Measurements from ENCODE around the gene HMGN4. TPM values are rescaled to one million over a fixed set of nuclear protein-coding genes. Genes with fewer than 3 reads are reported as not detected.

Gene HMGN4
- total and polyA plus RNA-seq, 9 of the 15 experiments (the other 6 are each of a cell fraction or from before 2014, with no cell fraction given) = 35.4 to 134 (median 94.1) TPM

DNA sequence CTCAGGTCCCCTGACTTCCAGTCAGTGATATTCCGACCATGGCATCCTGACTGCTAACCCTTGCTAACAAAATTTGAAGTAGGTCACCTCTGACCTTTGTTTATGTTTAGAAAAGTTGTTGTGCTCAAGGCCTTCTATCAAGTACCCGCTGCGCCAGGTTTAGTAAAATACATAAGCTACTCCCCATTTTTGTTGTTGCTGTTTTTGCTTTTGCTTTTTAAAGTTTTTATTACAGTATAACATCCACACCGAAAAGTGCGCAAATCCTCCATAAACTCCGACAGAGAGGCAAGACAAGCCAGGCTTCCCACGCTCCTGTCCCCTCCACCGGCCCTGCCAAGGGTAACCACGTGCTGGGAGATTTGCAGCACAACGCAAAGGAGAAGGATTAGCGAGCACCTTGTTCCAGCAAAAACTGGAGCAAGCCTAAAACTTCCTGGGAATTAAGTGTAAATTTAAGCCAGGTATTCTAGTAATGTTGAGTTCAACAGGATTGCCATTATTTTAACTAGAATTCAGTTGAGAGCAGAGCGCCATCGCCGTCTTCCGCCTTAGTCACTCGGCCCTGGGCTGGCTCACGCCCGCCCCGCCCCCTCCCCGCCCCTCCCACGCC, 17.8 kb upstream of the HMGN4 start (continued):
- TF ChIP-seq MLLT1 (IDR thresholded peaks at IDR 0.05) (peak in 1 of 2 experiments; percentile 40; a peak in 2 of 4 replicates), ZNF717 (CRISPR knock-in tag; IDR thresholded peaks at IDR 0.05) (no peak), ARID3A (IDR thresholded peaks at IDR 0.05; ENCODE audit: borderline replicate concordance, low read depth, low read length) (no peak), TRIM28 (IDR thresholded peaks at IDR 0.05) (no peak), HDGF (IDR thresholded peaks at IDR 0.05) (no peak), MTA2 (IDR thresholded peaks at IDR 0.05; ENCODE audit: low read depth) (no peak), LCOR (CRISPR knock-in tag; IDR thresholded peaks at IDR 0.05) (peak; percentile 81), DMBX1 (CRISPR knock-in tag; IDR thresholded peaks at IDR 0.05; ENCODE audit: borderline replicate concordance) (peak; percentile 97), TAF1 (IDR thresholded peaks at IDR 0.05; ENCODE audit: control insufficient read depth, extremely low read depth, insufficient read depth, low read length, severe bottlenecking) (no peak), ZNF639 (CRISPR knock-in tag; conservative IDR thresholded peaks at IDR 0.05 in 1 of 2, IDR thresholded peaks at IDR 0.05 in 1 of 2) (peak in 1 of 2 experiments; percentile 93; a peak in 2 of 4 replicates), ERF (CRISPR knock-in tag; IDR thresholded peaks at IDR 0.05) (peak; percentile 97), RBFOX2 (IDR thresholded peaks at IDR 0.05; ENCODE audit: low read depth, low read length) (0 out of 2 replicates have a peak, but pooled peaks have one; percentile 53), ZBTB12 (CRISPR knock-in tag; IDR thresholded peaks at IDR 0.05) (peak; percentile 64), SIN3A (IDR thresholded peaks at IDR 0.05; ENCODE audit: borderline replicate concordance in 2 of 2, control insufficient read depth in 1 of 2, low read depth in 2 of 2, low read length in 2 of 2) (no peak; a peak in 2 of 4 replicates), ZBTB5 (IDR thresholded peaks at IDR 0.05) (no peak), BRD9 (IDR thresholded peaks at IDR 0.05; ENCODE audit: low read depth, partially characterized antibody) (peak; percentile 56)
- TF ChIP-seq, protein P1, sequence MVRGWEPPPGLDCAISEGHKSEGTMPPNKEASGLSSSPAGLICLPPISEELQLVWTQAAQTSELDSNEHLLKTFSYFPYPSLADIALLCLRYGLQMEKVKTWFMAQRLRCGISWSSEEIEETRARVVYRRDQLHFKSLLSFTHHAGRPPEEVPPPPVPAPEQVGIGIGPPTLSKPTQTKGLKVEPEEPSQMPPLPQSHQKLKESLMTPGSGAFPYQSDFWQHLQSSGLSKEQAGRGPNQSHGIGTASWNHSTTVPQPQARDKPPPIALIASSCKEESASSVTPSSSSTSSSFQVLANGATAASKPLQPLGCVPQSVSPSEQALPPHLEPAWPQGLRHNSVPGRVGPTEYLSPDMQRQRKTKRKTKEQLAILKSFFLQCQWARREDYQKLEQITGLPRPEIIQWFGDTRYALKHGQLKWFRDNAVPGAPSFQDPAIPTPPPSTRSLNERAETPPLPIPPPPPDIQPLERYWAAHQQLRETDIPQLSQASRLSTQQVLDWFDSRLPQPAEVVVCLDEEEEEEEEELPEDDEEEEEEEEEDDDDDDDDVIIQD (CRISPR knock-in tag; IDR thresholded peaks at IDR 0.05) = peak; percentile 82; the same call in 1 of the 2 replicates

All from K562 (cell line).